Activated T-cell treated with anti-CD3 and anti-CD28 coated beads, Interleukin-2, amount 50 U/mL, for 24 hours (primary cell): ENCODE measurements around the gene LRRC71.

Experiments
- DNase-seq: peaks from one replicate; pipeline ENCODE4 v3.0.0-alpha.2; 2020
- H3K27ac Mint-ChIP-seq: 2 replicates; pipeline ENCODE4 v1.8.0; 2020; ENCODE audit warnings: mild to moderate bottlenecking, mixed read lengths
- H3K27me3 Mint-ChIP-seq: 2 replicates; pipeline ENCODE4 v1.8.0; 2020; ENCODE audit warnings: mixed read lengths
- H3K36me3 Mint-ChIP-seq: 2 replicates; pipeline ENCODE4 v1.8.0; 2020; ENCODE audit warnings: low read depth, mixed read lengths
- H3K4me1 Mint-ChIP-seq: 2 replicates; pipeline ENCODE4 v1.8.0; 2020; ENCODE audit warnings: low read depth, mixed read lengths
- H3K4me3 Mint-ChIP-seq: 2 replicates; pipeline ENCODE4 v1.8.0; 2020; ENCODE audit warnings: mild to moderate bottlenecking, moderate library complexity, mixed read lengths
- H3K9me3 Mint-ChIP-seq: 2 replicates; pipeline ENCODE4 v1.8.0; 2020; ENCODE audit warnings: mixed read lengths

Gene LRRC71

GRCh38 chr1:156897078-156897825, 23.2 kb upstream of the LRRC71 start:
- Mint-ChIP-seq H3K27me3 (peaks cover 63% of the 10 kb centered on the region), H3K36me3 (no peaks in the 10 kb centered on the region), H3K9me3 (no peaks in the 10 kb centered on the region), H3K4me3 (no peak overlapping the region), H3K4me1 (peaks cover 13% of the 10 kb centered on the region), H3K27ac (no peak overlapping the region)
- DNase-seq: no peak

GRCh38 chr1:156898161-156898566, 22.3 kb upstream of the LRRC71 start:
- Mint-ChIP-seq H3K4me3 (no peak overlapping the region), H3K27ac (peak overlapping the region; percentile 39), H3K36me3 (no peaks in the 10 kb centered on the region), H3K27me3 (peaks cover 55% of the 10 kb centered on the region), H3K4me1 (peaks cover 6% of the 10 kb centered on the region), H3K9me3 (no peaks in the 10 kb centered on the region)
- DNase-seq: no peak

GRCh38 chr1:156898971-156899664, 21.3 kb upstream of the LRRC71 start:
- no peak overlapping the region for H3K27ac Mint-ChIP-seq
- peaks cover 50% of the 10 kb centered on the region for H3K27me3 Mint-ChIP-seq
- no peaks in the 10 kb centered on the region for H3K36me3 Mint-ChIP-seq
- no peak overlapping the region for H3K4me3 Mint-ChIP-seq
- no peaks in the 10 kb centered on the region for H3K9me3 Mint-ChIP-seq
- peaks cover 4% of the 10 kb centered on the region for H3K4me1 Mint-ChIP-seq
- no peak for DNase-seq

GRCh38 chr1:156899956-156900718, 20.3 kb upstream of the LRRC71 start:
- Mint-ChIP-seq H3K27me3 (peaks cover 40% of the 10 kb centered on the region), H3K27ac (no peak overlapping the region), H3K36me3 (no peaks in the 10 kb centered on the region), H3K9me3 (no peaks in the 10 kb centered on the region), H3K4me3 (no peak overlapping the region), H3K4me1 (peaks cover 4% of the 10 kb centered on the region)
- no peak for DNase-seq

- Mint-ChIP-seq H3K36me3 (no peaks in the 10 kb centered on the region), H3K27me3 (peaks cover 35% of the 10 kb centered on the region)
These were observed 19.4 kb upstream of the LRRC71 start for GRCh38 chr1:156900896-156901589.

GRCh38 chr1:156901590-156901900, 18.9 kb upstream of the LRRC71 start:
- H3K27ac Mint-ChIP-seq: peak overlapping the region; percentile 26
- no peak overlapping the region for H3K4me3 Mint-ChIP-seq
- no peak for DNase-seq
- H3K9me3 Mint-ChIP-seq: no peaks in the 10 kb centered on the region
- peaks cover 31% of the 10 kb centered on the region for H3K27me3 Mint-ChIP-seq
- no peaks in the 10 kb centered on the region for H3K36me3 Mint-ChIP-seq
- H3K4me1 Mint-ChIP-seq: peaks cover 4% of the 10 kb centered on the region

More at GRCh38 chr1:156900896-156901589, 19.4 kb upstream of the LRRC71 start:
- H3K9me3 Mint-ChIP-seq: no peaks in the 10 kb centered on the region
- no peak overlapping the region for H3K4me3 Mint-ChIP-seq
- DNase-seq: no peak
- H3K4me1 Mint-ChIP-seq: peaks cover 4% of the 10 kb centered on the region
- H3K27ac Mint-ChIP-seq: peak overlapping the region; percentile 26

GRCh38 chr1:156901966-156902915, 18.2 kb upstream of the LRRC71 start:
- Mint-ChIP-seq H3K9me3 (no peaks in the 10 kb centered on the region), H3K4me1 (peaks cover 4% of the 10 kb centered on the region), H3K27ac (no peak overlapping the region), H3K4me3 (no peak overlapping the region), H3K36me3 (no peaks in the 10 kb centered on the region), H3K27me3 (peaks cover 31% of the 10 kb centered on the region)
- DNase-seq: no peak

- no peaks in the 10 kb centered on the region for H3K4me1 Mint-ChIP-seq
- H3K4me3 Mint-ChIP-seq: no peak overlapping the region
- no peaks in the 10 kb centered on the region for H3K9me3 Mint-ChIP-seq
- DNase-seq: no peak
- no peak overlapping the region for H3K27ac Mint-ChIP-seq
- peaks cover 21% of the 10 kb centered on the region for H3K27me3 Mint-ChIP-seq
- H3K36me3 Mint-ChIP-seq: no peaks in the 10 kb centered on the region
These were observed 16.9 kb upstream of the LRRC71 start for GRCh38 chr1:156903328-156904091.

- Mint-ChIP-seq H3K4me1 (no peaks in the 10 kb centered on the region), H3K27ac (no peak overlapping the region), H3K36me3 (no peaks in the 10 kb centered on the region), H3K4me3 (no peak overlapping the region), H3K27me3 (peaks cover 14% of the 10 kb centered on the region), H3K9me3 (no peaks in the 10 kb centered on the region)
- DNase-seq: no peak
These were observed 16.1 kb upstream of the LRRC71 start for GRCh38 chr1:156904187-156904959.

- no peak overlapping the region for H3K27ac Mint-ChIP-seq
- peaks cover 14% of the 10 kb centered on the region for H3K27me3 Mint-ChIP-seq
- H3K36me3 Mint-ChIP-seq: no peaks in the 10 kb centered on the region
- no peak for DNase-seq
- no peaks in the 10 kb centered on the region for H3K4me1 Mint-ChIP-seq
- H3K9me3 Mint-ChIP-seq: no peaks in the 10 kb centered on the region
- no peak overlapping the region for H3K4me3 Mint-ChIP-seq
These were observed 15.3 kb upstream of the LRRC71 start for GRCh38 chr1:156905176-156905575.

GRCh38 chr1:156905651-156906050, 14.8 kb upstream of the LRRC71 start:
- DNase-seq: no peak
- Mint-ChIP-seq H3K27me3 (peaks cover 16% of the 10 kb centered on the region), H3K4me3 (no peak overlapping the region), H3K9me3 (no peaks in the 10 kb centered on the region), H3K36me3 (no peaks in the 10 kb centered on the region), H3K4me1 (no peaks in the 10 kb centered on the region), H3K27ac (no peak overlapping the region)

GRCh38 chr1:156906206-156906906, 14.1 kb upstream of the LRRC71 start:
- no peak for DNase-seq
- Mint-ChIP-seq H3K27ac (no peak overlapping the region), H3K4me1 (no peaks in the 10 kb centered on the region), H3K9me3 (no peaks in the 10 kb centered on the region), H3K36me3 (no peaks in the 10 kb centered on the region), H3K4me3 (no peak overlapping the region), H3K27me3 (peaks cover 15% of the 10 kb centered on the region)
